ENCODE results near the gene LDB2.

LDB2 gene

DNA sequence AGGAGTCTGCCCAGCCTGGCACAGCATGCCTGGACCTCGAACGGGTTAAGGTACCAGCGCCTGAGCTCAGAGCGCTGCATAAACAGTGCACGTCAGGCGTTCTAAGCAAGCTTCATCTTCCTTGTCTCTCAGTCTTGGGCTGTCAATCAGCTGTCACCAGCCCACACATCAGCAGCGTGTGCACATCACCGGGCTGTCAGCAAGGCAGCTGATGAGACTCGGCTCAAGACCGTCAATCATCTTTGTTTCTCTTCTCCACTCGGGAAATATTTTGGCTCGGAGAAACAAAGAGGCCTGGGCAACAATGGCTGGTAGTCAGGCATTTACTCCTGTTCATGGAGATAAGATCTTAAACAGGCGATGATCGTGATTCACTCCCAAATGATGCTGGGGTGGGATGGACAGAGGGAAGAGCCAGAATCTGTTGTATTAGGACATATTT lies 141.3 kb downstream of the LDB2 start:
- no peak for DNase-seq (ENCODE audit: low read depth in 2 of 2)

DNA sequence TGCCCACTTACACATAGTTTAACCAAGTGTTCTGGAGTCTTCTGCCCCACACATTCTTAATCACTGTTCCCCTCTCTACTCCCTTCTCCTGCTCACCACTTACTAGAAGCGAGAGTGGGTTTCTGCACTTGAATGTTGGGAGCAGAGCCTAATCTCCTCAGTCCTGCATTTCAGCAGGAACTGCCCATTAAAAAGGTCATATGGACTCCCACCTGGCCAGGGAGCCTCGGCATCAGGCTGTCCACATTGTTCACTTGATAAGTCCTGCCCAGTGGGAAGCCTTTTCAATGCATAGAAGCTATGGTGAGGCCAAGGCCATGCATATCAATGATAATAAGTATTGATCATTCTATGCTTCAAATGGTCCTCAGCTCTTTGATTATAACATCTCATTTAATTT lies 144.3 kb downstream of the LDB2 start:
- no peak for DNase-seq (ENCODE audit: low read depth in 2 of 2)

DNA sequence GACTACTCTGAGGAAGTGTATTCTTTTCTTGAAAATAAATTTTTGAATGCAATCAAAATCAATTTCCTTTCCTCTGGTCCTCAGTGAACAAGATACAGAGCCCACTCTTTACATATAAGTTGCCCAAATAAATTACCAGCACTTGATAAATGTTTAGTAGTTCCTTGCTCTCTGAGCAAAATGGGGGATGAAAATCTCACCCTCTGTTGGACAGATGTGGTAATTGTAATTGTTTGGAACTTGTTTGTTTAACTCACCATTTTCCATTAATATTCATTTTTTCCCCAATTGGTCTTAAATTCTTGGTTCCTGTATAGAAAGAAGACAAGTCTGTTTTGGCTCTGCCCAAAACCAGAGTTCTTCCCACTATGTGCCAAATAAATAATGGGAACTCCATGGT lies 146.3 kb downstream of the LDB2 start:
- no peak for DNase-seq (ENCODE audit: low read depth in 2 of 2)

DNA sequence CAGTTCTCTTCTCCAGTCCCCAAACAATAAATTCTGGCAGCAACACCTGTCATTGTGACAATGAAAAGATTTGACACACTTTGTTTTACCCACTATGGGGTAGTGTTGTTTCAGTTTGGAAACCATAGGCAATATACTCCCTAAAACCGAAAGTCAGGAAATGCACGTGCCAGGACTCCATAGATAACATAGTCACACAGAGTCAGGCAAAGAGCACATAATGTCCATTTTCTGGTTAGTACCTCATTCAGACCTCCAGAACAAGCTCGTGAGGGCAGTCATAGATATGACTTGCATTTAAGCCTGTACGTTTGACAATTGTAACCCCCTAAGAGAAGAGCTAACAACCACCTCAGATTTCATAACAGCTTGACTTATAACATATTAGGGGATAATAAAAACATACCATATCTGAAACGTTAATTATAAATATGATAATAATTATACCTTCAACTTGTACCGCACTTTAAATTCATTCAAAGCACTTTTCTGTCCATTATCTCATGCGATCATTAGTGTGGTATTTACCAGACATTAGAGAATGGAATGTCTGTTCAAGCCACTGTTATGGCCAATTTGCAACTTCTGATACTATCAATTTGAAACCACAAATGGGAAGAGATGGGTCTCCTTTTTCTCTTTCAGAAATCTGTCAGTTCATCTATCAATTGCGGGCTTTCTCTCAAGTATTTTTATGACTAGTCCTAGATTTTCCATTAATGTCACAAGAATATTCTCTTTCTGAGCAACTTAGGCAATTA lies 147.4 kb downstream of the LDB2 start:
- no peak for DNase-seq (ENCODE audit: low read depth in 2 of 2)

DNA sequence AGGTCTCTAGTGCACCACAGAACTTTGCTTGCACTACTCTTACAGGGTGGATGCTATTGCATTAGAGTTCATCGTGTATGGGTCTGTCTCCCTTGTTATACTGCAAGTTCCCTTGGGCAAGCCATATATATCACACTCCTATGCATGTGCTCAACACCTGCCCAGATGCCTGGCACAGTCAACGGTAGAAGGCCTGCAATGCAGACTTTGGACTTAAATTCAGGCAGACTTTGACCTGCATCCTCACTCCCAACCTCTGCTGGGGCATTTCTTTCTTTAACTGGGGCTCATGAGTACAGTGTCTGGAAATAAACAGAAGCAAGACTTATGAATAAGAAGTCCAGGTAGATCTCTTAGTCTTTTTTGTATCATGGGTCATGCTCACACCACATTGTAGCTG lies 148.2 kb downstream of the LDB2 start:
- DNase-seq (ENCODE audit: low read depth in 2 of 2) = no peak

DNA sequence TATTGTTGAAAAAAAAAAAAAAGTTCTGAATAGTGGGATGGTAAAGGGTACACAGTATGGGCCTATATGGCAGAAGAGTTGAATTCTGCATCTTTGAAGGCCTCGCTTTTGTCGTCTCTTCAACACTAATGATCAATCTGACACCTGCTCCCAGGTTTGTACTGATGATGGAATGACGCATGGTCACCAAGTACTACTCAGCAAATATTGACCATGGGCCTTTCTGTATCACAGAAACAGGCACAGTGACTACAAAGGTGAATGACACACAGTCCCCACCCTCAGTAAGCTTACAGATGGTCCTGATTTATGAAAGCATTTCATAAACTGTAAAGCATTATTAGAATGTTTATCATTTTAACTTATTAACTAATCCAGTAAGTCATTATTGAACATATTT lies 152.6 kb downstream of the LDB2 start:
- DNase-seq (ENCODE audit: low read depth in 2 of 2) = no peak

DNA sequence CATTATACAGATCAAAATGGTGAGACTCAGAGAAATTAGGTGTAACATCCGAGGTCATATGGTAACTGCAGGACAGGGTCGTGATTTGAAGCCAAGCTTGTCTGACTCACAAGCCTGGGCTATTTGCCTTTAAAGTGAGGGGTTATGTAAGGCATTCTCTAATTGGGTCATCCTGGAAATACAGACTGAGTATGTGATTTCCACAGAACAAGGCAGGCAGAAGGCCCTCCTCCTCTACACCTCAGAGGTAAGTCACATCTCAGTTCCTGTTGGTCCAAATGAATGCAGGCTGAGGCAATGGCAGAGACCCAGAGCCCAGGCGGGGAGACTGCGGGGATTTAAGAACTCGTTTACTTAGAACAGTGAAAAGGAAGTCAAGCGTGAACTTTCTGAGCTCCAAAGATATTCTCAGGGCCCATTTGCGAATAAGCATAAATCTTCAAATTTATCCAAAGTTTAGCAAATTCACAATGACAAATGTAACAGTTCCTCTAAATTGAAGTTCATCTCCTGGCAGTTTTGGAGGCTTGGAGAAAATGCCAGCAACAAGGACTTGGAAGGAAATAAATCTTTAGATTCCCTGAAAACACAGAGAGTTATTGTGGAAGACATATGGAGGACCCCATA lies 153.3 kb downstream of the LDB2 start:
- no peak for DNase-seq (ENCODE audit: low read depth in 2 of 2)

DNA sequence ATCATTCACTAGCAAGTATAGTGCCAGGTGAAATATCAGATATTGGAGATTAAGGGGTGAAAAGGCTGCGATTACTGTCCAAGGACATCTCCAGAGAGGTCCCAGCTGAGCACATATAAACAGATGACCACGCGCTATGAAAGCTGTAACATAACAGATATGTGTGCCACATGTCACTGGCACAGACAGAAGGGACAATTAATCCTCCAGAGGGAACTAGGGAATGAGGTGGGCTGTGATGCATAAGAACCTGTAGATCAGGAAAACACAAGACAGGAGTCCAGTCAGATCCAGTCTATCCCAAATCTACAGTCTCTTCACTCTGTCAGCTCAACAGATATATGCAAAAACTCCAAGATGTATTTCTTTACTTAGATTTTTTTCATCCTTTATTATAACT lies 157.2 kb downstream of the LDB2 start:
- no peak for DNase-seq (ENCODE audit: low read depth in 2 of 2)

DNA sequence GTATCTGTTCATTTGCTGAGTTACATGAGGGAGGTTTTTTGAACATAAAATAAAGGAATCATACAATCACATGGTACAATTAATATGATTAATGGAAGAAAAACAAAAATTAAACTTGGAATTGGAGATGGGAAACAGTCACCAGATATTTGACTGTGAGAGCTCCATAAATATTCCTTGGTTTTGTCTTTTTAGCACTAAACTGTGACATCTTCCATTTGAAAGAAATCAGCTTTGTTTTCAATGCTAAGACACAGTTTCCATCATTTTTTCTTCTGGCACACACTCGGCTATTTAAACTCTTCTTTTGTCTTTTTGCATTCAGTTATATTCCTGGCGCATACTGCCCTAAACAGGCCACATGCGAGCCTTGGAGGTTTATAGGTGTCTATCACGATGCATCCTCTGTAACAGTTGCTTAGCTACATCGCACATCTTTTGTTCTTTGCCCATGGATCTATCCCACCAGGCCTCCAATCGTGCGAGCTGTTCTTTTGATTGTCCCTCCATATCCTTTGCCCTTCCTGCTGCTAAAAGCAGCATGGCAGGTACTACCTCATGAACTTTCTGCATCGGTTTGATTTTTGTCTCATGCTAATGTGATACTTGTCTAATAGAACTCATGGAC lies 158.3 kb downstream of the LDB2 start:
- no peak for DNase-seq (ENCODE audit: low read depth in 2 of 2)

DNA sequence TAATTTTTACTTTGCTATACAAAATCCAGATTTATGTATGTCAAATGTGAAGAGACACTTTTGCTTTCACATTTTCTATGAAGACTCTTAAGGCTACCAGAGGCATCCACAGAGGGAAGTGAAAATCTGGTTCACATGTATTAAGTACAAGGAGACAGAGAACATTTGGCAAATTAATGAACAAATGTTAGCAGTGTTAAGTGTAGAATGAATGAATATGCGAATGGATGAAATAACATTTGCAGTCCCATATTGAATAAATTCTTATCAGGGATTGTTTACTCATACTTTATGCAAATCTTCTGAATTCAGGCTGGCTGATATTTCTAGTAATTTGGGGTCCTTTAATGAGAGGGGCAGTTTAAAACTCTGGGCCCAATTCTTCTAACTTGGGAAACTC lies 159.9 kb downstream of the LDB2 start:
- no peak for DNase-seq (ENCODE audit: low read depth in 2 of 2)

DNA sequence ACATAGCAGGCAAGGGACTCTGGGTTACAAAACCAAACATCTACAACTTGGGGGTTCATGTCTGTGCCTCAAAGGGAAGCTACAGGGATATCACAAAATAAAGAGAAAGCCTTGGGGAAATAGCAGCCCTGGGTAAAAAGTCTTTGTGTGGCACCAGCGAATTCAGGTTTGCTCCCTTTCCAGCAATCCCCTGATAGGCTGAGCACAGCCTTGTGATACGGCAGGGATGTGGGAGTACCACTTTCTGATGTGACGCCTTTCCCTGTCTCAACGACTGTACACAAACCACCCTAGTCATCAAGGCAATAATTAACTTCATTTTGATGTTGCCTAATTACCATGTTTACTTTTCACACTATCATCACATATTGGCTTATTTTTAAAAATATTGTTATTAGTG lies 164.9 kb downstream of the LDB2 start:
- no peak for DNase-seq (ENCODE audit: low read depth in 2 of 2)

DNA sequence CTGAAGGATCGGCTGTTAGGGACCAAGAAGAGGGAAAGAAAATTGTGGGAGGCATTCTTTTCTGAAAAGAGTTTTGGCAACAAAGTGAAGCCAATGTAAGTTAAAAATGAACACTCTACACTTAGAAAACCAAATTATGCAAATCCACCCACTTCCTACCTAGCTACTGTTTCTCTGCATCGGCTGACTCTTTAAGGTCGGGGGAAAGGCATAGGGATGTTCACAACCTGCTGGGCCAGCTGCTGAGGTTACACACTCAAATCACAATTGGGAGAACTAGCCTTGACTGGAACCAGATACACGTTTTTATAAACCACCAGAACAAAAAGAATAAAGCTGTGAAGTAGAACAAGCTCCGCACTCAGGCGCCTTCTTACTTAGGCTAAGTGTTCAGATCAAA lies 165.7 kb downstream of the LDB2 start:
- no peak for DNase-seq (ENCODE audit: low read depth in 2 of 2)

DNA sequence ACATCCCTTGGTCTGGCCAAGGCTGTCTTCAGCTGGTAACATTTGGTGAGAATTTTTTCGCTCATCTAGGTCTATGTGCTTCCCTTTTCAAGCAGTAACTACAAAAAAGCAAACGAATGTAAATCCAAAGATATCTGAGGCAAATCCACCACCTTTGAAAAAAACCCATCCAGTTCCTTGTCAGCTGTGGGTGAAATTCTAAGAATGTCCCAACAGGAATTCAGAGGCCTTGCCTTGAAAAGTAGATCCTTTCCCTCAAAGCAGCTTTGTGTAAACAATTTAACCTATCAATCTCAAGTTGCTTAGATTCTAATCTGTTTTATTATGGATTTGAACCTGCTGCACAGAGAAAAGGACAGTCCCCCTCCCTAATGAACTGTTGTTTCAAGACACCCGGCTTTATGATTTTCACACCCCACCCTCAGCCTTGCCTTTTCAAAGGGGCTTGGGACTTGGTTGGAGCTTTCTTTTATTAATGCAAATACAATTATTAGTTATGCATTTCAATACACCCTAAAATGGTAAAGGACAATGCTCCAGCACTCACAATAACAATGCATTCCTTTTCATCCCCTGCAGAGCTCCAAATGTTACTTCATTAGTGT lies 166.6 kb downstream of the LDB2 start:
- DNase-seq (ENCODE audit: low read depth in 2 of 2) = no peak

DNA sequence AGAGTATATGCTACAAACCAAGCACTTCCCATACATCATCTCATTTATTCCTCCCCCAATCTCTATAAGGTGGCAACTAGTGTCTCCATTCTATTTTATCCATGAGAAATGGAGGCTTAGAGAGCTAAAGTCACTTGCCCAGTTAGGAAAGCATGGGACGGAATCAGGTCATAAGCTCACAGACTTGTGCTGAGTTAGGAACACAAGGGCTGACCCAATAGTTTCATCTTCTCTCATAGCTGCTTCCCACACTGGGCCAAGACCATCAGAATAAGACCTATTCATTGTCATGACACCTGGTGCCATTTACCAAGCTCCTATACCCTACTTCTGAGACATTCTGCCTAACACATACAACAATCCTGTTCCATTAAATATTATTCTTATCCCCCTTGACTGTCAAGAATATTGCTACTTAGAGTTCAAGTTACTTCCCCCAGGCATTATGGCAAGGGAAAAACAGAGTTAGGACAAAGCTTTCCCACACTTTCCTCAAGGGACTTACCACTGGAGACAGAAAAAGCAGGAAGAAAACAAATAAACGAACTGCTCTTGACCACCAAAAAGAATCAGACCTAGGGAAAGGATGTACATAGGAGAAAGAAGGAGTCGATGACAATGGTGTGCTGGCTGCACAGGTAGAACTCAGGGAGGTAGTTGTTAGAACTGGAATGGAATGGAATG lies 167.8 kb downstream of the LDB2 start:
- no peak for DNase-seq (ENCODE audit: low read depth in 2 of 2)

DNA sequence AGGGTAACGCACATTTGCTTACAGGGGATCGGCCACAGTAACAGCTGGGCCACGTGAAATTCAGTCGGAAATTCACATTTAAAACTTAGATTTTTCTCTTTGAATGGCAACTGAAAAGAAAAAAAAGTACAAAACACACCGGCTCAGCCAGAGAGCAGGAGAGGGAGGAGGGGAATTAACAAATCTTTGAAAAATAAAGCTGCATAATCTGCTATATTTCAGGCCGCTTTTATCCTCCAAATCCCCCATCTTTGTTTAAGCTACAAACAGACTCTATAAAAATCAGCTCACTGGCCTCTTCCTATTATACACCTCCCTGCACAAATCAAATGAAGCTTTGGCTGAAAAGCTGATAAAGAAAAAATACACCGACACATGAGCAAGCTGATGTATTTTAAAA lies 169.1 kb downstream of the LDB2 start:
- DNase-seq (ENCODE audit: low read depth in 2 of 2) = no peak

DNA sequence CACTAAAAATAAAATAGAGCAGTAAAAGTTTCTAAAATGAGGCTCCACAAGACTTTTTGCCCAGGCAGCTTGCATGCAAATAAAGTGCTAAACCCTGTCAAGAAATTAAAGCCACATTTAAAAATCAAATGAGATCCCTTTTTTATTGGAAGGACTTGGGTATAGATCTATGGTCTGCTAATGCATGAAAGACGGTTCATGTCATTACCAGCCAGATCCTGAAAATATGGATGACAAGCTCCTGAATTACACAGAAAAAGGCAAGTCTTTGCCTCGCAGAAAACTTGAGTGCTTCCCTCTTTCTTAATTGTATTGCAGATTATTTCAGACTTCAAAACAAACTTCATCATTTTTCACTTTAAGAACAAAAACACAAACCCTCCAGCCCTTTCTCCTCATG lies 169.6 kb downstream of the LDB2 start:
- no peak for DNase-seq (ENCODE audit: low read depth in 2 of 2)

DNA sequence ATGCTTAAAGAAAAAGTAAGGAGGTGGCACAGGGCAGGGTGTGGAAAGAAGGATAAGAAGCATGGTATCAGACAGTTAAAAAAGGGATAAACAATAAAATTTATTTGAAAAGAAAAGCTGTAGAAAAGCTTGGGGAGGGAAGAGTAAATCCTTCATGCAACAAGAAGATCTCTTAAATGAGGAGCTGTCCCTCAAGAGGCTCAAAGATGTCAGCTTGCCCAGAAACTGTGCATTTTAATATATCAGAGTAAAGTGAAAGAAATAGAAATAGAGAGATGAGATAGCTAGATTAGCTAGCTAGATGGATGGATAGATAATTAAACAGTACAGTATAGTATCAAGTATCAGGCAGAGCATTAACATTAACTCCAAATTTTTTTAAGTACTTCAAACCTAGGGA lies 170.3 kb downstream of the LDB2 start:
- no peak for DNase-seq (ENCODE audit: low read depth in 2 of 2)

DNA sequence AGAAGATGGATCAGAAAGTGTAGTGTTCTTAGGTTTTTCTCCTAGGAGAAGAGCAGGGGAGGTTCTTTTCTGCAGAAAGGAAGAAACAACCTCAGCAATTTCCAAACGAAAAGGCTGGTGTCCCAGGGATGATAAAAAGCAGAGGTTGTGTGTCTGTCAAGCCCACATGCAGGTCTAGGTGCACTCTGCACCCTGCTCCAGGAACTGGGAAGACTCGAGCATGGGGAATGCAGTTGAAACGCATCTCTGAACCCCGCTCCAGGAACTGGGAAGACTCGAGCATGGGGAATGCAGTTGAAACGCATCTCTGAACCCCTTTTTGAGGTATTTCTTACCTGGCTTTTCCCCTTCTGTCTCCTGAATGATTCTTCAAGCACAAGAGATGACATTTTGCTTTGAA lies 171.2 kb downstream of the LDB2 start:
- DNase-seq (ENCODE audit: low read depth in 2 of 2) = no peak

DNA sequence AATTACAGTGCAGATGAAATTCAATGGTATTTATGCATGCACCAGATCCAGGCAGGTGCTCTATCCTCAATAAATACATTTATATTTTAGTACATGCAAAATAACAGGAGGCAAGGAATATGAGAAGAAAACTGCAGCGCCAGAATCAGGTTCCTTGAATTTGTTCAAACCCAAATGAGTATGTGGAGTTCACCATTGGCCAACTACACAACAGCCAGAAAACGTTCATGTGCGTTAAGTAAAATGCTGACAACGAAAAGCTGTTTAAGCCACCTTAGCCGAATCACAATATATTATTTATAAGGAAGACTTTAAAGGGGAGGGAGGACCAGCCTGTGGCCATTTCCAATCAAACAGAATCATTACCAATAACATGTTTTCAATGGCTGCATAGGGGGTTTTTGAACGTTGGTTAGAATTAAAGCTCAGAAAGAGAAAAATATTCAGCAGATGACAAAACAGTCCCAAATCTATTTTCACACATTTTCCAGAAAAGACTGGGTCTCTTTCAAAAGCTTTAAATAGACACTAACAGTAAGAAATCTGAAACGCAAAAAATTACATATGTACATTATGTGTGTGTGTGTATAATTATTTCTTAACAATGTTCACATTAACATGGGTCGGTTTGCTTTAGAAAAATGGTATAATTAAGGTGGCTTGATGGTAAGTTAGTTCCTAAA lies 171.9 kb downstream of the LDB2 start:
- DNase-seq (ENCODE audit: low read depth in 2 of 2) = no peak

DNA sequence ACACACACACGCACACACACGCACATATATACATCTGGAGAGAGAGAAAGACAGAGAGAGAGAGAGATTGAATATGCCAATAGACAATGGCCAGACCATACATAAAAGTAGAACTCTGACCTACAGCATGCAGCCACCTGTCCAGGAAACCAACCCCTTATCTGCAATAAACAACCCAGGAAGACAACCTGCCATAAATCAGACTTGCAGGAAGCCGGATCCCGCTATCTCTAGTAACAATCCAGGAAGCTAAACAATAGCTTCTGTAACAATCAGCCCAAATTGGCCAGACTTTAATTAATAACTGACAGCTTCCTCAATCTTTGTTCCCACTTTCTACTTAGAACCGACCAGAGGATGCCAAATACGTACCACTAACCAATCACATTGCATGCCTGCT lies 173.2 kb downstream of the LDB2 start:
- DNase-seq (ENCODE audit: low read depth in 2 of 2) = no peak

DNA sequence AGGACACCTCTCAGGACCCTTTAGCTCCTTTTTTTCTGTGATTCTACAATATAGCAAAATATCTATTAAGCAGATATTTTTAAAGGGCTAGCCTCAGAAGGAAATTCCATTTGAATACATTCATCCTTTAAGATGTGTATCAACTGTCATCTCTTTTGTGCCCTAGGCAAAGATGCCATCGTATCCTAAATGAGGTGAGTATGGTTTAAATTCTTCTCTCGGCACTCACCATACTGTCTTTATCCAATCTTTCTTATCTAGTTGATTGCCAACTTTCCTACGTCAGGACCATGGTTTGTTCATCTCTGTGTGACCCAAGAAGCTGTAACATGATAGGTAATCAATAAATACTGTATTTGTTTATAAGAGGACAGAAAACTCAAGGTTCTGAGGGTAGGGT lies 176.0 kb downstream of the LDB2 start:
- no peak for DNase-seq (ENCODE audit: low read depth in 2 of 2)

Measured in stimulated activated CD4-positive, alpha-beta T cell treated with anti-CD3 and anti-CD28 coated beads, Interleukin-4, amount 100 ng/mL, for 48 hours (primary cell).